NOMO-1 (cell line): ENCODE results near the gene ZNF195.
"Not testable (repeated sequence)": the region's sequence is repeated elsewhere in the genome, so short reads cannot be mapped to it uniquely, and the experiment has no call there.

Experiments used
- DNase-seq, 2 experiments: peaks; one replicate each; lab custom pipeline; 2025; ENCODE audit not compliant: unreplicated experiment in 2 of 2; lab: John Stamatoyannopoulos, UW

ZNF195 gene

DNA sequence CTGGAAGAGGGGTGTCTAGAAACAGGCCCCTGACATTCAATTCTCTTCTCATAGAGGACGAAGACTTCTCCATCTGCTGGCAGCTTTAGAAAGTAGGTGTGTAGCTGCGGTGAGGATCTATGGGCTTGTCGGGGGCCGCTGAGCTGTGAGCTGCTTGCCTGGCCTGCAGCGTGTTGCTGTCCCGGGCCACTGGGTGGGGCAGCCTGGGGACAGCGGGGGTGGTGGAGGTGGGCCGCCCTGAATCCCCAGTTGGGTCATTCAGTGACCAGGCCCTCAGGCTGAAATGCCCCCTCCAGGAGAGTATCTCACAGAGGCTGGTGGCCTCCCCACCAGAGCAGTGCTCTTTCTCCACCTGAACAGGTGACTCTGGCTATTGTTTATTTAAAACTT is 23.9 kb upstream of the ZNF195 start:
- DNase-seq = not testable (repeated sequence)

DNA sequence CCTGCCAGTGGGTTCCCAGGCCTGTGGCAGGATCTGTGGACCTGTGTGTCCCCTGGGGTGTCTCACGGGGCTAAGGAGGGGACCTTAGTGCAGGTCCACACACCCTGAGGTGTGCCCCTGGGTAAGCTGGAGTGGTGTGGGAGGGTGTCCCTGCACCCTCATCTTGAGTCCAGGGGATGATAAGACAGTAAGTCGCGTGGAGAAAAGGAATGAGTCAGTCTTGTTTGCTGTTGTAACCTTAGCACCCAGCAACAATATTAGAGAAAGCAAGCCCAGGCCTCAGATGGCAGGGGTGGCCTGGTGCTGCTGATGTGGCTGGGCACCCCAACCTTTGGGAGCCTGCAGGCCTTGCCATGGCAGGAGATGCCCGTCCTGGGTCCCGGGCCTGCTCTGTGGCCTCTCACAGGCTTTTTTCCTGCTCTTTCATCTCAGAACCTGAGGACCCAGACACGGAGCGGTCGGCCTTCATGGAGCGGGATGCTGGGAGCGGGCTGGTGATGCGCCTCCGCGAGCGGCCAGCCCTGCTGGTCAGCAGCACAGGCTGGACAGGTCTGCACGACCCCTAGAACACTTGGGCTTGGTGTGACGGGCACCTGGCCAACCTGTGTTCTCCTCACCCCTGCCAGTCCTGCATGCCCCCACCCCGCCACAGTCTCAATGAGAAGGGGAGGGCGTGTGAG is 23.4 kb upstream of the ZNF195 start:
- DNase-seq = not testable (repeated sequence)

DNA sequence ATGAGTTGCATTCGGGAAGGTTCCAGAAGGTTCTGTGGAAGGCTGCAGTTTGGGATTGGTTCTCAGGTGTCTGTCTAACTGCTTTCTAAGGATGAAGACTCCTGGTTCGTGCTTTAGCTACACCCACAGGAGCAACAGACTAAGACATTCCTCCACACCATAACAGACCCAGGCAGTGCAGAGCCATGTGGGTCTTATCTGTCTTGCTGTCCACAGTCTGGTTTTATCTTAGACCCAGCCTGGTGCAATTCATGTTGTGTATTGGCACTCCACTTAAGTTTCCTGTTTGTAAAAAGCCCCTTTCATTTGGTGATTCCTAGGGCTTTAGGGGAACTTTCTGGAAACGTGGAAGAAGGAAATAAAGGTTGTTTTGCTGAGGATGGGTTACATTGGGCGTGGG is 22.1 kb upstream of the ZNF195 start:
- not testable (repeated sequence) for DNase-seq

DNA sequence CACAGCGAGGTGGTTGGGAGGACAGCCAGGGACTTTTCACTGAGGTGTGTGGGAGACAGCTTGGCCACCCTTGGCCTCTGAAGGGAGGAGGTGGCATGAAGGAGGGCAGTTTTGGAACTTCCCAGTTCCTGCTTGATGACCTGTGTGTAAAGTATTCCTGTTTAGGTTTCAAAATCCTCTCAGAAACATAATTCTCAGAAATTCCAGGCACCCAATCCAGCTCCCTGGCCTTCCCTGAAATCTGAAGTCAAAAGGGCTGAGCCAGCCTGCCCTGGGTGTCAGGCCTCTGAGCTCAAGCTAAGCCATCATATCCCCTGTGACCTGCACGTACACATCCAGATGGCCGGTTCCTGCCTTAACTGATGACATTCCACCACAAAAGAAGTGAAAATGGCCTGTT is 19.6 kb upstream of the ZNF195 start:
- DNase-seq = not testable (repeated sequence)

DNA sequence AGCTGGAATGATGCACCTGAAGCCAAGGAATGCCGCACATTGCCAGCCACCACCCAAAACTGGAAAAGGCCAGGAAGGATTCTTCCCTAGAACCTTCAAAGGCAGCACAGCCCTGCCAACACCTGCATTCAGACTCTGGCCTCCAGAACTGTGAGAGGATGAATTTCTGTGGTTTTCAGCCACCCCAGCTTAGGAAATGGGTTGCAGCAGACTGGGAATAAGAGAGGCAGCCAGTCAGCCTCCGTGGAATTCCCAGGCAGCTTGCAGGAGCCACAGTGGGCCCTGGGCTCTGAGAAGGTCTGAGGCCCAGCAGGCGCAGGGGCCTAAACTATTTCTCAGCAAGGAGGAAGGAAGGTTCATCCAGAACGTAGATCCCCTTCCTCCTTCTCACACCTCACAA is 19.2 kb upstream of the ZNF195 start:
- DNase-seq = not testable (repeated sequence)

DNA sequence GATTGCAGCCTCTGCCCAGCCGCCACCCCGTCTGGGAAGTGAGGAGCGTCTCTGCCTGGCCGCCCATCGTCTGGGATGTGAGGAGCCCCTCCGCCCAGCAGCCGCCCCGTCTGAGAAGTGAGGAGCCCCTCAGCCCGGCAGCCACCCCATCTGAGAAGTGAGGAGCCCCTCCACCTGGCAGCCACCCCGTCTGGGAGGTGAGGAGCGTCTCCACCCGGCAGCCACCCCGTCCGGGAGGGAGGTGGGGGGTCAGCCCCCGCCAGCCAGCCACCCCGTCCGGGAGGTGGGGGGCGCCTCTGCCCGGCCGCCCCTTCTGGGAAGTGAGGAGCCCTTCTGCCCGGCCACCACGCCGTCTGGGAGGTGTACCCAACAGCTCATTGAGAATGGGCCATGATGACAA is 18.3 kb upstream of the ZNF195 start:
- not testable (repeated sequence) for DNase-seq

DNA sequence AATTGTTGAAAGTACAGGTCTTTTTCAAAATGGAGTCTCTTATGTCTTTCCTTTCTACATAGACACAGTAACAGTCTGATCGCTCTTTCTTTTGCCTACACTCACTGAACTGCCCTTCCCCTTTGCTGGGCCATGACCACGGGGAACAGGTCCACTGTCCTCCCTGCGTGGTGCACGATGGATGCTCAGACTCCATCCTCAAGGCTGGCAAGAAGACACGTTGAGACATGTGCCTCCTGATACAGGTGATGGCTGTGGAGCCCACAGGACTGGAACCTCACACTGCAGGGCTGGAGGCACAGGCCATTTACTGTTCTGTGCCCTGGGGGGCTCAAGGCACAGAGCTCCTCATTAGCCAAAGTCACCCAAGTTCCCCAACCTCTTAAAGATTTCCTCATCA is 16.5 kb upstream of the ZNF195 start:
- DNase-seq = not testable (repeated sequence)

DNA sequence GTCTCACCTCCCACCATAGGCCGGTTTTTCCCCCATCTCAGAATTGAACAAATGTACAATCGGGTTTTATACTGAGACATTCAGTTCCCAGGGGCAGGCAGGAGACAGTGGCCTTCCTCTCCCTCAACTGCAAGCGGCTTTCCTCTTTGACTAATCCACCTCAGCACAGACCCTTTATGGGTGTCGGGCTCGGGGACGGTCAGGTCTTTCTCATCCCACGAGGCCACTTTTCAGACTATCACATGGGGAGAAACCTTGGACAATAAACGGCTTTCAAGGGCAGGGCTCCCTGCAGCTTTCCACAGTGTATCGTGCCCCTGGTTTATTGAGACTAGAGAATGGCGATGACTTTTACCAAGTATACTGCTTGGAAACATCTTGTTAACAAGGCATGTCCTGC is 16.0 kb upstream of the ZNF195 start:
- DNase-seq = not testable (repeated sequence)

DNA sequence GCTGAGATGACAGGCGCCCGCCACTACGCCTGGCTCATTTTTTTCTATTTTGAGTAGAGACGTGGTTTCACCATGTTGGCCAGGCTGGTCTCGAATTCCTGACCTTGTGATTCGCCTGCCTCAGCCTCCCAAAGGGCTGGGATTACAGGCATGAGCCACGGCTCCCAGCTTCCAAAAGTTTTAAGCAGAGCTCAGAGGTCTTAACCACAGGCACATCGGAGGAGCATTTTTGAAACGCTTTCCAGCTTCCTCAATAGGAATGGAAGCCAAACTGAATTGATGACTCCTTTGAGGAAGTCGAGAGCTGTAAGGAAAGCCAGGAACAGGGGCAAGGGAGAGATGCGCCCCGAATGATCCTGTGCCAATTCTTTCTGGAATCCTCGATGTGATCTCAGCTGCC is 14.5 kb upstream of the ZNF195 start:
- not testable (repeated sequence) for DNase-seq

DNA sequence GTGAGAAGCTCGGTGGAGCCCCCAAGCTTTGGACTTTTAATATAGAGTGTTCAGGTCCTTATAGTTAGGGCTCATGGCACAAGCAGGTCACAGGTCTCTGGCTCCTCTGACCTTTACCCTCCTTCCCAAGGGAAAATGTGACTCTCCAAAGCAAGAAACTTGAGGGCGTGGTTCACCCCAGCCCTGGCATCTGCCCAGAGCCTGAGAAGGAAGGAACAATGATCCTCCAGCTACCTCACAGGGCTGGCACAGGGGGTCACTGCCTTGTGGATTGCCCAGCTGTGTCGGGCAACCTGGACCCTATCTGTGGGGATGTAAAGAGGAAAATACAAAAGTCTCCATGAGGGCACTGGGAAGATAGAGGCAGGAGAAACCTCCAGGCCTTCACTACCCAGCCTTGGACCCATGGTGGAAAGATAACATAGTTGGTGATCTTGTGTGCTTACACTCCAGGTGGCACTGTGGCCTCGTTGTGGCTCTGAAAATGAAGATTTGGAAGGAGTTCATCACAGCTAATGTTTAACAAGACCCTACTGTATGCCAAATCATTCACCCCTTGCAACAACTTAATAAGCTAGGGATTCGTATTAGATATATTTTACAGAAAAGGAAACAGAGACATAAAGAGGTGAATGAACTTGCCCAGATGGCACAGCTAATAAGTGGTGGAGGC is 3.8 kb upstream of the ZNF195 start:
- no peak for DNase-seq

DNA sequence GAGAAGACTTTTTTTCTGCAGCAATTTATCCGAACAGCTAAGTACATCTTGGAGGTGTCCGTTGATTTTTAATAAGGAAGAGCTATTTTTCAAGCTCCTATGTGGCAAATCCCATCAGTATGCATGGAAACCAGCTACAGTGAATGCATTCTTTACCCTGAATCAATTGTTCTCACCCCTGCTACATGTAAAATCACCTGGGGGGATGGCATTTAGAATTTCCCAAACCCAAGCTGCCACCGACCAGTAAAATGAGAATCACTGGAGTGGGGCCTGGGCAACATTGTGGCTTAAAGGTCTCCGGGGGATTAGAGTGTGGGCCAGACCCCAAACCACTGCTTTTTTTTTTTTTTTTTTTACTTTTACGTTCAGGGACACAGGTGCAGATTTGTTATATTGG is 2.8 kb upstream of the ZNF195 start:
- no peak for DNase-seq

DNA sequence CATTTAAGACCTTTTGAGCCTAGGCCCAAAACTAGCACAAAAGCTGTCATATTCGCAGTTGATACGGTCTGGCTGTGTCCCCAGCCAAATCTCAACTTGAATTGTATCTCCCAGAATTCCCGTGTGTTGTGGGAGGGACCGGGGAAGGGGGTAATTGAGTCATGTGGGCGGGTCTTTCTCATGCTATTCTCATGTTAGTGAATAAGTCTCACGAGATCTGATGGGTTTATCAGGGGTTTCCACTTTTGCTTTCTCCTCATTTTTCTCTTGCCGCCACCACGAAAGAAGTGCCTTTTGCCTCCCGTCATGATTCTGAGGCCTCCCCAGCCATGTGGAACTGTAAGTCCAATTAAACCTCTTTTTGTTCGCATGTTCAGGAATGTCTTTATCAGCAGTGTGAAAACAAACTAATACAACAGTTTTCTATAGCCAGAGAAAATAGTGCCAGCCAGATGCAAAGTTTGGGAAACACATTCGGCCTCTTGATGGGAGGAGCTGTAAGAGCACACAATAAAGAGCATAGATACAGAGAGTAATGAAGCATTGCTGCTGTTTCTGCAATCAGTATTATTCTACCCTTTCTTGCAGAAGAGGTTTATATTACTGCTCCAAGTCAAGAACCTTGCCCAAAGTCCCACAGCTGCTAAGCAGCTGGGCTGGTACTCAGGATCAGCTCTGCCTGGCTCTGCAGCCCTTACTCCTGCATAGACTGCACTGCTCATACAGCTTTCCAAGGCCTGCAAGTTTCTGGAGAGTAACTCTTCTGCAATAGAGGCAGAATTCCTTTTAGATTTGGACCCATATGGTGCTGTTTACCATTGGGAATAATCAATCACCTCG is 2.0 kb upstream of the ZNF195 start:
- no peak for DNase-seq

DNA sequence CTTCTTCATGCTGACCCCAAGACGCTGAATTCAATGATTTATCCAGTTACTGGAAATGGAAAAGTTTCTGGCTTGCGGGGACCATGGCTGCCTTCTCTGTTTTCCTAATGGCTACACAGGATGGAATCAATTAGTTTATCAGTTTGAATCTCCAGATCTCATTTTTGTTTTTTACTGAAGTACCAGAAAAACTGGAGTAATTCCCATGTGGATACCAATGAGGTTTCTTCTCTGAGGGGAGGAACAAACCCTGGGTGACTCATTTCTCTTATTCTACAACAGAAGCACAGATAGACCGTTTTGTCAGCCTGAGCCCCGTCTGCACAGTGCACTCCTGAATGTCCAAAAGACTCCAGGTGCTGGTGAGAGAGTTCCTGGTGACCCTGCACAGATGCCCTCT is 3.4 kb downstream of the ZNF195 start:
- DNase-seq = no peak

DNA sequence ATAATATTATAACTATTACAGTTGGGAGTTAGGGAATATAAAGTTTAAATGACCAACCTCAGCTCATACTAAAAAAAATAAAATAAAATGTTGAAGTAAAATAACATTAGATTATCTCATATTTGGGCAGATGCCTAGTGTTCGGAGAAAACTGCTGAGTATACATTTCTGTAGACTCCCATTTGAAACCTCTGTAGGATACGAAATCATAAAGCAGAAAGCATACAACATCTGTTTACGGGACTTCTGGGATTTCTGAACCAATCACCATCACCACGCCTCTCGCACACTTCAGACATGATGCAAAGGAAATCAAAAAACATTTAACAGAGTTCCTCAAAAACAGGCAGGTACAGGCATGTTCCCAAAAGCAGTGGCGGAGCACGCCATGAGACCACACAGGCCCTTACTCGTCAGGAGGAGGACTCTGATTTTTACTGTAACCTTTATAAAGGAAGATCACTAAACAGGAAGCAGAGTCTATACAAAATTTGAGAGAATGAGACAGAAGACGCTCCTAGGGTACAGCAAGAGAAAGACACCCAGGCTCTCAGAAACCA is 8.6 kb downstream of the ZNF195 start:
- no peak for DNase-seq

DNA sequence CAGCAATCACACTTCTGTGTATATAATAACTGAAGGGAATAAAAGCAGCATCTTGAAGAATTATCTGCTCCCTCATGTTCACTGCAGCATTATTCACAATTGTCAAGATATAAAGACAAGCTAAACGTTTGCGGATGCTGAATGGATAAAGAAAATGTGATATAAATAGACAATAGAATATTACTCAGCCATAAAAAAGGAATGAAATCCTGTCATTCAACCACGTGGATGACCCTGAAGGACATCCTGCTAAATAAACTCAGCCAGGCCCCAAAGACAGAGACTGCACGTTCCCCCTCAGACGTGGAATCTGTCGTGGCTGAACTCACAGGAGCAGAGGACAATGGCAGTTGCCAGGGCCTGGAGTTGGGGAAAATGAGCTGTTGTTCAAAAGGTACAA is 9.6 kb downstream of the ZNF195 start:
- DNase-seq = no peak

DNA sequence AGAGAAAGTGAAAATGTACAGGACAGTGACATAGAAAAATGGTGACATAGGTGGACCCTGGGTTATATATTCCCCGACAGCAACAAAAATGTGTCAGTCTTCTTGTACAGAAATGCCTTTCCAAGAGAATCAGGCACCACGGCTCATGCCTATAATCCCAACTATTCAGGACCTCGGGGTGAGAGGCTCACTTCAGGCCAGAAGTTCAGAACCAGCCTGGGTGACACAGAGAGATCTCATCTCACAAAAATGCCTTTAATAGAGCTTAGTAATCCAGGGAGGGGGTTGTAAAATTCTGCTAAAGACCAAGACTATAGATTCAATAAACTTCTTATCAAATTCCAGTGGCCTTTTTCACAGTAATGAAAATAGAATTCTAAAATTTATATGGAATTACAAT is 10.7 kb downstream of the ZNF195 start:
- DNase-seq = no peak

DNA sequence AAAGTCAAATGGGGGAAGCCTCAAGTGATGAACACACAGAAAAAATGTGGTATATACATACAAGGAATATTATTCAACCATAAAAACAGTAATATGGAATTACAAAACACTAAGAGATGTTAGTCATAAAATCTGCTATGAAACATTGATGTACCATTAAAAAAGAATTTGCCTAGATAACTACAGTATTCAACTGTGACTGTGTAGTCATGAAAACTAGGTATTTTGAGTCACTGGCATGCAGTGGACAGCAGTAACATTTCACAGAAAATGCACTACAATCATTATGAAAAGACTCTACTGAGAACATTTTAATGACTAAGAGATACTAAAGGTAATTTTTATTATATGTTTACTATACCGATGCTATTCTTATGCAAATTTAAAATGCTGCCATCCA is 11.7 kb downstream of the ZNF195 start:
- no peak for DNase-seq

DNA sequence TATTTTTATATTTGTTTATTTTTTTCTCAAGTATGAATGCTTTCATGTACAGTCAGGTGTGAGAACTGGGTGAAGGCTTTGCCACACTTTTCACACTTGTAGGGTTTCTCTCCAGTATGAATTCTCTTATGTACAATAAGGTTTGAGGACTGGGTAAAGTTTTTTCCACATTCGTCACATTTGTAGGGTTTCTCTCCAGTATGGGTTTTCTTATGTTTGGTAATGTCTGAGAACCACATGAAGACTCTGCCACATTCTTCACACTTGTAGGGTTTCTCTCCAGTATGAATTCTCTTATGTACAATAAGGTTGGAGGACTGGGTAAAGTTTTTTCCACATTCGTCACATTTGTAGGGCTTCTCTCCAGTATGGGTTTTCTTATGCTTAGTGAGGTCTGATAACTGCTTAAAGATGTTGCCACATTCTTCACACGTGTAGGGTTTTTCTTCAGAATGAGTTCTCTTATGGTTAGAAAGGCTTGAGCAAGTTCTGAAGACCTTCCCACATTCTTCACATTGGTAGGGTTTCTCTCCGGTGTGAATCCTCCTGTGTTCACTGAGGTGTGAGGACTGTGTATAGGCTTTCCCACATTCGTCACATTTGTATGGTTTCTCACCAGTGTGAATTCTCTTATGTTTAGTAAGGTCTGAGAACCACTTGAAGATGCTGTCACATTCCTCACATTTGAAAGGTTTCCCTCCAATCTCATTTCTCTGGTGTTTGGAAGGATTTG is 19.7 kb downstream of the ZNF195 start:
- DNase-seq = no peak

DNA sequence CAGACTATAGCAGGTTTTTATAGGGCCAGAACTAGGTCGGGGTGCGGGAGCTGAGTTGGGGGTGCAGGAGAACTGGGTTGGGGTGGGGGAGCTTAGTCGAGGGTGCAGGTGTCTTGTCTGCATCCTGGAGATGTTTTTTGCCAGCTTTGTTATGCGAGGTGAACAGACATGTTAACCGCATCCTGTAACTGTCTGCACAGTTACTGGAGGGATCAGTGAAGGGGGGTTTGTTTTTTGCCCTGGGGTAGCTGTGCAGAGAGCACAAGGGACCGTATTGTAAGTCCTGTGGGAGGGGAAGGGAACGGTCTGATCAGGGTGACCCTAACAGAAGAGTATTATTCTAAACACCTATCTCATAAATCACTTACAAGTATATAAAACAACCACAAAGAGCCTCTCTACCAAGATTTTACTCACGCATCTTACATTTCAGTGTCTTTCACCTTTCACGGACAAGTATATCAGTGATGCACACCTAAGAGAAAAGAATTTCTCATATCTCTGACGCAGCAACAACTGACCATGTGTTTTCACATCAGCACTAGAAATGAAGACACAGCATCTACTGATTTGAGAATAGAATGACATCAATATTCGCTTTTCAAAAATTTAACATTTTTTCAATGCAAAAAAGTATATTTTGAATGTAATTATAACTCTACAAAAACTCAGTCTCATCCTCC is 20.8 kb downstream of the ZNF195 start:
- DNase-seq = no peak

DNA sequence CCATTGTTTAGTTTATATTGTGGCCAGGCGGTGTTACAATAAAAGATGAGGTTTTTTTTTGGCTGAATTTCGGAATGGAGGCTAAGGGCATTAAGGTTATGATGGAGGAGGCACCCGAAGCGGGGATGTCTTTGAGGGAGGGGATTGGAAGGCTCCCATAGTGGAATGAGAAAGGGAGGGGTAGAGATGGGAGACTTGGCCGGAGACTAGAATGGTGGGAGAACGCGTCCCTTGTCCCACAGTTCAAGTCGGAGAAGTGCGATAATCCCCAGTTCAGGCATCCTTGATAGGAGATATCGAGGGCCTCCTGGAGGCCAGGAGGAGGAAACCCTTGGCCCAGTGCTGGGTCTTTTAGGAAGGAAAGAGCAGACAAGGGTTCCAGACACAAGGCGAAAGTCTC is 21.6 kb downstream of the ZNF195 start:
- DNase-seq = no peak
